Measurements from ENCODE around the gene CDH4.
"Not testable (repeated sequence)": the region's sequence is repeated elsewhere in the genome, so short reads cannot be mapped to it uniquely, and the experiment has no call there.

Gene CDH4

DNA sequence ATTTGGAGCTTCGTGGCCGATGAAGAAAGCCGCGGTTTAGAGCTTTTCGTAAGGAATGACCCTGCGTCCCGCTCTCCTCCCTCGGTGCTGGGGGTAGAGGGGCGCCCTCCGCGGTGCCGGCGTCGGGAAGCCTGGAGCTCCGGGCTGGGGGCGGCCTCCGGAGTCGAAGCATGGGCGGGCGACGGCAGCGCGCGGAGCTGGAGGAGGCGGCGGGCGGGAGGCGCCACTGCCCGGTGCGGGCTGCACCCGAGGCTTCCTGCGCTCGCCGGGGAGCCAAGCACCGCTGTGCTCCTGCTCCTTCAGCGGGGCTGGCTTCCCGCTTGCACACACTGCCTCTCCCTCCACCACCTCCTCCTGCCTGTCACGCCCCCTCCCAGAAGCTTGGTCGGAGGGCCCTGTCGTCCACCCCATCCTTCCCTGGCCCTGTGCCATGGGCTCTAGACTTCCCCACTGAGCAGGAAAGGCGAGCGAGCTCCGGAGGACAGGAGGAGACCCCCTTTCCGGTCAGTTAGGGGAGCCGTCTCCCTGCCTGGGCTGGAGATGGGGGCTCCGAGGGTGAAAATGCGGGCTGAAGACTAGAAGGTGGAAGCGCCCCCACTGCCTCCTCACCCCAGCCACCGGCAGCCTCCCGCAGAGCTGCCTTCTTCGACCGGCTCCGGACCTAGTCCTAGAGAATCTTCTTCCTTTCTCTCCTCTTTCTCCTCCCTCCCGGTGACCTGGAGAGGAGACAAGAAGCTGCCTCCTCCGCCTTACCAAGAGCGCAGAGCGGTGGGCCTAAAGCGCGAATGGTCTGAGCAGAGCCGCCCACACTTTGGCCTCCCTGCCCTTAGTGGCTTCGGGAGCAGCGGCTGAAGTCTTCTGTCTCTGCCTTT, 1.8 kb downstream of the CDH4 start:
- no peak for DNase-seq

DNA sequence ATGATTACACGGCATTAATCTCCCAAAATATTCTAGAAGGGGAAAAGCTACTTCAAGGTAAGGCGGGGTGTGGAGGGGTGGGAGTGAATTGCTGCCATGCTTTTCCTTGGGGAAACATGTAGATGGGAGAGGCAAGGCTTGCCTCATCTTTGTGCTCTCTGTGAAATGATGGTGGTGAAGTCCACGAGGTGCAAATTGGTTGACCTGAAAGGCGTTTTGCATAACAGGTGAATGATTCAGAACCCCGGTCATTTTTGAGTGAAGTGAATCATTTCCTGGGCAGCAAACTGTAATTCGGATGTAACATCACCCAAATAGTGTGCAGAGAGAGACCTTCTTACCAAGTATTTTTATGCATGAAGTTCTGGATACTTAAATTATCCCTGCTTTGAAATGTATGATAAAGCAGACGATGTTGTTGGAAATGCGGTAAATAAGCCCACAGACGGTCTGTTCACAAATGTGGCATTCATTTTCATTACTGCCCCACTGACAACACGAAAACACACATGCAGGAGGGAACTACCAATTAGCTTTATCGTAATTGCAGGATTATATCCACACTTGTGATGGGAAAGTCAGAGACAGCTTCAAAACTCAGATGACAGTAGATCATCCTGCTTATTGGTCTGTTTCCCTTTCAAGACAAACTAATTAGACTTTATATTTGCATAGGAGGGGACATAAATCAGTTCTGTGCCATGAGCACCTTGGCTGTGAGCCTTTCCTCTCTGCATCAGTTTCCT, 3.0 kb downstream of the CDH4 start:
- DNase-seq: no peak

GRCh38 chr20:61256365-61256764, 4.3 kb downstream of the CDH4 start:
- DNase-seq: no peak

- DNase-seq: no peak
Measured at GRCh38 chr20:61256824-61257223, 4.8 kb downstream of the CDH4 start.

GRCh38 chr20:61257611-61258010, 5.5 kb downstream of the CDH4 start:
- DNase-seq: no peak

DNA sequence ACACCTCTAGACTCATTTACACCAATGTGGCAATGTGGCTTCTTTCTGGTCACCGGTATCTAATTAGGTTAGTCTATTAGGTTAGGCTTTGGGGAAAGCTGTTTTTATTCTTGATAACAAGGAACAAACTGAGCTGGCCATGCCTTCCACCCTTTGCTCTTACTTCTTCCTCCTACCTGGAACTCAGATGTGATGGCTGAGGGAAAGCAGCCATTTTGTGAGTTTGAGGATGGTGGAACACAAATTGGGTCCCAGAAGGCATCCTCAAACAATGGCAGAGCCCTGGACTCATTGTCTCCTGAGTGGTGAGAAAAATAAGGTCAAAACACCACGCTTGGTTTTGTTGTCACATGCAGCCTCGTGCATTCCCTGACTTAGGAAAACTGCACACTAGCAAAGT, 7.7 kb downstream of the CDH4 start:
- no peak for DNase-seq

DNA sequence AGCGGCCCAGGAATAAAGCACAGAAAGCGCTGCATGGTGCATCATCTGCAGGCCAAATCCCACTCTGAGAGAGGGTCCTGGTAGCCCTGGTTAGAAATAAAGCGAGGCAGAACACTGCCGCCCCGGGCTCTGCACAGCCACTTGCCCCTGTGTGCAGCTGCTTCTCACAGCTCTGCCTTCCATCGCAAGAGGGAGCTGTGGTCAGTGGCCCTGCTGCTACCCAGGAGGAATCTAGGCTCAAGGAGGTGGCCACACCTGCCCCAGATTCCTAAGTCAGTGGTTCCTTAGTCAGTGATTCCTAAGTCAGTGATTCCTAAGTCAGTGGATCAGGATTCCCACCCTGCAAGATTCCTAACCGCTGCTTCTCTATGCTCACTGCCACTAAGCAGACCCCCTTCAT, 8.8 kb downstream of the CDH4 start:
- no peak for DNase-seq

DNA sequence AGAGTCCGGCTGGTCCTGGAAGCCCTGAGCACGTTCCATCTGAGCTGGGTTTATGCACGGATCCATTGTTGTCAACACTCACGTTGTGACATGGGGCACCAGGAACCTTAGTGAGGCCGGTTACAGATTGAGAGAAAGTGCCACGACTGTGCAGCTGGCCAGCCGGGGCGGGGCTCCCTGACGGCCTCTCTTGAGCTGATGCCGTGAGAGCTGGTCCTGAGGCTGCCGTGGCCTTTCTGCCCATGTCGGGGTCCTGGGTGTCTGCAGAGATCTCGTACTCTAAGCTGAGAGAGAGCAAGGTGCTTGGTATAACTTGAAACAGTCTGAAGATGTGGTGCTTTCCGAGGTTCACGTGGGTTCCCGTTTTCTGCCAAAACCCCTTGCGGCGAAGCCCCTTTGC, 10.0 kb downstream of the CDH4 start:
- DNase-seq: no peak

GRCh38 chr20:61262514-61262913, 10.5 kb downstream of the CDH4 start:
- no peak for DNase-seq

GRCh38 chr20:61263084-61263695, 11.1 kb downstream of the CDH4 start:
- peak; percentile 63 for DNase-seq

GRCh38 chr20:61263938-61264337, 11.9 kb downstream of the CDH4 start:
- DNase-seq: no peak

DNA sequence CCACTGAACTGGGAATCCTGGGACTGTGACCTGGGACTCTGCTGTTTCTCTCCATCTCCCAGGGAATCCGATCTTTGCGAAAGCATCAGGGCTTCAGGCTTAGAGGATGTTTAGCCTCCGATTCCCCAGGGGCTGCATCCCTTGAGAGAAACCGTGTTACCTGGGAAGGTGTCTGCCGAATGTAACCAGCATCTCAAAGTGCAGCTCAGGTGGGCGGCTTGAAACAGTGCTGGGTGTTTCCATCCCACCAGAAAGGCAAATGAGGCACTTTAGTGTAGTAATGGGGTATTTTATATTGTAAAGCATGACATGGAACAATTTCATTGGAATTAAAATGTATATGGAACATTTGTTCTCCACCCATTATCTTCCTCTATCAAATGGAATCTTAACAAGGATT, 15.2 kb downstream of the CDH4 start:
- no peak for DNase-seq

- no peak for DNase-seq
Measured at GRCh38 chr20:61268024-61268423, 16.0 kb downstream of the CDH4 start.

DNA sequence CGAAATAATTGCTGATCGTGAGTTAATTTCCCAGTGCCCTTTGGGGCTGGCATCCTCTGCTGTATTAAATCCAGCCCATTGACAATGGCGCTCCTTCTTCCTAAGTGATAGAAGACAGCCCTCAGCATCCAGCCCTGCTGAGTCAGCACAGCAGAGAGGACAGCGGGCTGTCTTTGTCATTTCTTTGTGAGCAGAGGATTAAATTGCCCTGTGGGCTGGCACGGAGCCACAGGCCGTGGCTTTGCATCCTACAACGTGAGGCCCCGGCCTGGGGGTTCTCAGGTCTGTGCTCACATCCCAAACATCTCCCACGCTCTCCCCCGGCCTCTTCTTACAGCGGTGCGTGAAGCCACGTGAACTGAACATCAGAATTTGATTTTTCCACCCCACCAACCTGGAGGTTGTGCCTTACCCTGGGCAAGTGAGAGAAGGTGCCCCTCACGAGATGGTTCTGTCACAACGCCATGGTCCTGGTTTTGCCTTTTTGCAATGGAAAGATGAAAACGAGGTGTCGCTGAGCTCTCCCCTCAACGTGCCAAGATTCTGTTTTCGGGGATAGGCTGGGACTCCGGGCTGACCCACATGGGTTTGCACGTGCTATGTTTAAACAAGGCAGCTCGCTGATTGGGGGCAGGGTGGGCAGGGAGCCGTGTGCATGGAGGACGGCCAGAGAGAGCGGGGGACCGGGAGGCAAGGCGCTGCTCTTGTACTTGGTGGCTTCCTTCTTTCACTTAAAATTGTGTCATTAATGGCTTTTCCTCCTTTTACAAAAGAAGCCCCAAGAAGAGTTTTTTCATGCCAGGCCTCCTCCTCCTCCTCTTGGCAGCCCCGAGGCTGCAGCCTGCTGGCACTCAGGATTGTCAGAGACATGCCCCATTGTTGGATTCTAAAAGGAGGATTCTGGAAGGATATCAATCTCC, 19.5 kb downstream of the CDH4 start:
- no peak for DNase-seq

DNA sequence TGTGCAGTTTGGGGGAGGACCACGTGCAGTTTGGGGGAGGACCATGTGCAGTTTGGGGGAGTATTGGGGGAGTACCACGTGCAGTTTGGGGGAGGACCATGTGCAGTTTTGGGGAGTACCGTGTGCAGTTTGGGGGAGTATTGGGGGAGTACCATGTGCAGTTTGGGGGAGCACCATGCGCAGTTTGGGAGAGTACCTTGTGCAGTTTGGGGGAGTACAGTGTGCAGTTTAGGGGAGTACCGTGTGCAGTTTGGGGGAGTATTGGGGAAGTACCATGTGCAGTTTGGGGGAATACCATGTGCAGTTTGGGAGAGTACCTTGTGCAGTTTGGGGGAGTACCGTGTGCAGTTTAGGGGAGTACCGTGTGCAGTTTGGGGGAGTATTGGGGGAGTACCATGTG, 21.0 kb downstream of the CDH4 start:
- not testable (repeated sequence) for DNase-seq

DNA sequence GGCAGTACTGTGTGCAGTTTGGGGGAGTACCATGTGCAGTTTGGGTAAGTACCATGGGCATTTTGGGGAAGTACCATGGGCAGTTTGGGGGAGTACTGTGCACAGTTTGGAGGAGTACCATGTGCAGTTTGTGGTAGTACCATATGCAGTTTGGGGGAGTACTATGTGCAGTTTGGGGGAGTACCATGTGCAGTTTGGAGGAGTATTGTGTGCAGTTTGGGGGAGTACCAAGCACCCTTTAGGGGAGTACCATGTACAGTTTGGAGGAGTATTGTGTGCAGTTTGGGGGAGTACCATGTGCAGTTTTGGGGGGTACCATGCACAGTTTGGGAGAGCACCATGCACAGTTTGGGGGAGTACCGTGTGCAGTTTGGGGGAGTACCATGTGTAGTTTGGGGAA, 21.6 kb downstream of the CDH4 start:
- not testable (repeated sequence) for DNase-seq

DNA sequence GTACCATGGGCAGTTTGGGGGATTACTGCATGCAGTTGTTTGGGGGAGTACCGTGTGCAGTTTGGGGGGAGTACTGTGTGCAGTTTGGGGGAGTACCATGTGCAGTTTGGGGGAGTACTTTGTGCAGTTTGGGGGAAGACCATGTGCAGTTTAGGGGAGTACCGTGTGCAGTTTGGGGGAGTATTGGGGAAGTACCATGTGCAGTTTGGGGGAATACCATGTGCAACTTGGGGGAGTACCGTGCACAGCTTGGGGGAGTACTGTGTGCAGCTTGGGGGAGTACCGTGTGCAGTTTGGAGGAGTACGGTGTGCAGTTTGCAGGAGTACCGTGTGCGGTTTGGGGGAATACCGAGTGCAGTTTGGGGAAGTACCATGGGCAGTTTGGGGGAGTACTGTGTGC, 22.3 kb downstream of the CDH4 start:
- DNase-seq: no peak

- no peak for DNase-seq
Measured at GRCh38 chr20:61278296-61278695, 26.2 kb downstream of the CDH4 start.

DNA sequence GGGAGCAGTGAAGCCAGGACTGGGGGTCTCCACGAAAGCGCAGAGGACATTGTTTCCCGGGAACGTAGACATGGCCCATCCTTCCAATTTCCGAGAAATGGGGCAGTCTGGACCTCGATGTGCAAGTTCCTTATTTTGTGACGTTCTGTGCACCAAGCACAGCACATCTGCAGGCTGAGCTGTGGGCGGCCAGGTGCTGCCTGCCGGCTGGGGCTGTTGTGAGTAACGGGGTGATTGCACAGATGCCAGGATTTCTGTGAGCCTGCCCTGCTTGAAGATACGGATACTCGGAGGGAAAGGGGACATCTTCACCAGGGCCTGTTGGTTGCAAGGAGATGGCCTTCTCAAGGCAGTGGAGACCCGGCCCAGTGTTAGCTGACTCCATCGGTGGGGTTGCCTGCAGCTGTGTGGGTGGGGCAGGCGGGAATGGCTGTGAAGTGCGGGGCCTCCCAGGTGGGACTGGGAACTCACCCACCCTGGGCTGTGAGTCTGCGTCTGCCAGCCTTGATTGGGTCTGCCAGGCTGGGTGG, 27.6 kb downstream of the CDH4 start:
- DNase-seq: no peak

DNA sequence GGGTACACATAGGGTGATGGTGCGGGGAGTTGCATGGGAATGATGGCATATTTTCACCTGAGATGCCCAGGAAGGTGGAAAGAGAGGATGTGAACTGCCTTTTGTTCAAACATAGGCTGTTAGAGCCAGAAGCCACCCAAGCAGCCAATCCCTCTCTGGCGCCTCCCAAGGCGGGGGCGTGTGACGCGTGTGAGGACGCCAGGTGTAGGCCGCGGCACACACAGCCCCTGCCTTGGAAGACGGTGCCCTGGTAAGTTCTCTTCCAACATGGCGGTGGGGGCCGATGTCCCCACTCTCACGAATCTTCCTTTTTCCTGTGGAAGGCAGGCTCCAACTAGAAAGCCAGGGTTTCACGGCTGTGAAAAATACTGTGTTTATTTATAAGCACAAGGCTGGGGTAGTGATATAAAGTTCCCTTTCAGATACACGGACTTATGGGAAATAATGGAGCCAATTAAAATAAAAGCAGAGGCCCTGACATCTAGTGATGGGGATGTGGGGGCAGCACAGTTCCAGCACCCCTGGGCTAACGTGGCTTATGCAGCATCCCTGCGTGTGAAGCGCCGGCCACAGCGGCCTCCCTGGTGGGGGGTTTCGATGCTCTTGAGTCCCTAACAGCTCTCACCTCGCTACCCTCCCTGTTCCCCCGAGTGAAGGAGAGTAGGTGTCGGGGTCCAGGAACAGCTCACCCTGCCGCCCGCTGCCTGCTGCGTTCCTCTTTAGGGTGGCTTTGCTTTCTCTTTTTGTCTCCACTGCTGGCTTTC, 28.3 kb downstream of the CDH4 start:
- DNase-seq: no peak

GRCh38 chr20:61281286-61281795, 29.3 kb downstream of the CDH4 start:
- DNase-seq: no peak
